Endodermal cell (in vitro differentiated cells): ENCODE measurements around the gene C2orf68. TPM values are rescaled to one million over a fixed set of nuclear protein-coding genes. Genes with fewer than 3 reads are reported as not detected.
"Not testable (repeated sequence)": the region's sequence is repeated elsewhere in the genome, so short reads cannot be mapped to it uniquely, and the experiment has no call there.

Source experiments
- DNase-seq: peaks from one replicate; pipeline ENCODE4 v3.0.0-alpha.2; 2017
- H3K27ac ChIP-seq: 2 replicates; pipeline ENCODE4 v1.5.1; 2013; ENCODE audit warnings: mild to moderate bottlenecking, low read depth, low read length, moderate library complexity
- H3K27me3 ChIP-seq: 2 replicates; pipeline ENCODE4 v1.6.1; 2013; ENCODE audit warnings: mild to moderate bottlenecking, low read length, moderate library complexity; ENCODE audit not compliant: insufficient read depth, control insufficient read depth, poor library complexity, severe bottlenecking
- H3K36me3 ChIP-seq: 2 replicates; pipeline ENCODE4 v1.7.0; 2013; ENCODE audit warnings: mild to moderate bottlenecking, low read length, moderate library complexity; ENCODE audit not compliant: control insufficient read depth, insufficient read depth
- H3K4me1 ChIP-seq: one replicate; pipeline ENCODE4 v1.7.0; 2013; ENCODE audit warnings: low read length; ENCODE audit not compliant: control insufficient read depth, insufficient read depth
- H3K4me3 ChIP-seq: 2 replicates; pipeline ENCODE4 v1.5.1; 2013; ENCODE audit warnings: mild to moderate bottlenecking, low read length, moderate library complexity
- H3K9ac ChIP-seq: 2 replicates; pipeline ENCODE4 v1.6.1; 2013; ENCODE audit warnings: mild to moderate bottlenecking, low read length, moderate library complexity; ENCODE audit not compliant: poor library complexity, severe bottlenecking; ENCODE audit errors: extremely low read depth
- H3K9me3 ChIP-seq: 2 replicates; pipeline ENCODE4 v1.6.1; 2013; ENCODE audit warnings: mild to moderate bottlenecking, low read length, moderate library complexity; ENCODE audit not compliant: control insufficient read depth
- H3K27ac Mint-ChIP-seq: 2 replicates; pipeline ENCODE4 v1.8.0; 2020; ENCODE audit warnings: mixed read lengths
- H3K27me3 Mint-ChIP-seq: 2 replicates; pipeline ENCODE4 v1.8.0; 2021; ENCODE audit warnings: mild to moderate bottlenecking, mixed read lengths; ENCODE audit not compliant: insufficient read depth
- H3K36me3 Mint-ChIP-seq: 2 replicates; pipeline ENCODE4 v1.8.0; 2020; ENCODE audit warnings: low read depth, mixed read lengths
- H3K4me1 Mint-ChIP-seq: 2 replicates; pipeline ENCODE4 v1.8.0; 2020; ENCODE audit warnings: mixed read lengths
- H3K4me3 Mint-ChIP-seq: 2 replicates; pipeline ENCODE4 v1.8.0; 2020; ENCODE audit warnings: mild to moderate bottlenecking, moderate library complexity, mixed read lengths
- H3K9me3 Mint-ChIP-seq: 2 replicates; pipeline ENCODE4 v1.8.0; 2020; ENCODE audit warnings: mild to moderate bottlenecking, mixed read lengths
- WGBS, 2 experiments: methylation state at CpG; one replicate each; pipeline versions ENCODE4 v1.1.5 to v1.1.7; 2013; ENCODE audit warnings: missing lambda C conversion rate in 2 of 2, mixed read lengths in 1 of 2; ENCODE audit not compliant: insufficient coverage in 1 of 2, insufficient read length in 1 of 2; 5-methylcytosine and 5-hydroxymethylcytosine counted together
- total RNA-seq, 2 donors: library from RNA; stranded (reverse); fragmentation: NEBNext Ultra II Directional in 1 of 2; extraction: Animal tissue kit (Norgen Biotek cat#: 25700) in 1 of 2; gene quantifications; 2 replicates in 1 of 2; 3 replicates in 1 of 2; pipeline ENCODE4 v1.2.1, GENCODE V29; 2021
- TF ChIP-seq, protein P1 (sequence below): fragments of 200-600 bp; sonication (generic); conservative IDR thresholded peaks from 2 replicates; pipeline ENCODE4 v1.5.0; 2021; ENCODE audit warnings: antibody characterized with exemption, mild to moderate bottlenecking

C2orf68 gene
- total RNA-seq, 2 donors from 2014 or later, result 63.2 to 66.5 TPM

DNA sequence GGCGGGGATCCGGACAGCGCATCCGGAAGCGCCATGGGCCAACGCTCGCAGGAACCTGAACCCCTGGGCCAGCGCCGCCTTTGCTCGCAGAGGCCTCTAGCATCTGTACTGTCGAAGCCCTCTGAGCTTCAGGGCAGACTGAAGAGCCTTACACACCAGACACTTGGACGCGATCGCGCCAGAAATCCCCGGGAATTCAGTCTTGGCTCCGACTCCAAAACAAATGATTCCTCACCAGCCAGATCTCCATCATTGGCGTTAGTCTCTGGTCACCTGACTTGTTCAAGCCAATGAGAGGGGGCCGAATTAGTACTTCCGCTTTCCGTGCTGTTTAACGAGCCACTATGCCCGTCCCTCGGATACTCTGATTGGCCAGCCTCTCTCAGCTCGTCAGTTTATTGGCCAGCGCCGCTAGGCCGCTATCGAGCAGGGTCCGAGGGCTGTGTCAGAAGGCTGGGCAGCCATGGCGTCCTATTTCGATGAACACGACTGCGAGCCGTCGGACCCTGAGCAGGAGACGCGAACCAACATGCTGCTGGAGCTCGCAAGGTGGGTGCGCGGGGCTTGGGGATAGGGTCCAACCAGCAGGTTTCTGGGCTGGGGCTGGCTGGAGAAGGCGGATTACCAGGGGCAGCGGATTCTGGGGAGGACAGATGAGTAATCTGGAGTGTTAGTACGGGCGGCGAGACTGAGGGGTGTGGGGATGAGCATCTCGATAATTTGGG is 16.4 kb downstream of the C2orf68 start, which contains the start of gene RNF181:
RNF181 (plus strand) TSS at position 445 of the 725 bp plus-strand sequence; CDS start at position 464, 19 bp downstream.
- peaks cover 26% of the 10 kb centered on the region for H3K4me1 Mint-ChIP-seq
- Histone ChIP-seq H3K27ac (peak within 1 kb of the TSS; percentile 65), H3K27me3 (no peaks in the 10 kb centered on the region), H3K9me3 (no peaks in the 10 kb centered on the region), H3K9ac (peak within 1 kb of the TSS; percentile 75), H3K4me3 (peak within 1 kb of the TSS; percentile 91), H3K4me1 (peaks cover 8% of the 10 kb centered on the region), H3K36me3 (peaks cover 30% of the 10 kb centered on the region)
- H3K27ac Mint-ChIP-seq, result peak within 1 kb of the TSS; percentile 95
- no peaks in the 10 kb centered on the region for H3K9me3 Mint-ChIP-seq
- H3K36me3 Mint-ChIP-seq, result peaks cover 26% of the 10 kb centered on the region
- TF ChIP-seq, protein P1, sequence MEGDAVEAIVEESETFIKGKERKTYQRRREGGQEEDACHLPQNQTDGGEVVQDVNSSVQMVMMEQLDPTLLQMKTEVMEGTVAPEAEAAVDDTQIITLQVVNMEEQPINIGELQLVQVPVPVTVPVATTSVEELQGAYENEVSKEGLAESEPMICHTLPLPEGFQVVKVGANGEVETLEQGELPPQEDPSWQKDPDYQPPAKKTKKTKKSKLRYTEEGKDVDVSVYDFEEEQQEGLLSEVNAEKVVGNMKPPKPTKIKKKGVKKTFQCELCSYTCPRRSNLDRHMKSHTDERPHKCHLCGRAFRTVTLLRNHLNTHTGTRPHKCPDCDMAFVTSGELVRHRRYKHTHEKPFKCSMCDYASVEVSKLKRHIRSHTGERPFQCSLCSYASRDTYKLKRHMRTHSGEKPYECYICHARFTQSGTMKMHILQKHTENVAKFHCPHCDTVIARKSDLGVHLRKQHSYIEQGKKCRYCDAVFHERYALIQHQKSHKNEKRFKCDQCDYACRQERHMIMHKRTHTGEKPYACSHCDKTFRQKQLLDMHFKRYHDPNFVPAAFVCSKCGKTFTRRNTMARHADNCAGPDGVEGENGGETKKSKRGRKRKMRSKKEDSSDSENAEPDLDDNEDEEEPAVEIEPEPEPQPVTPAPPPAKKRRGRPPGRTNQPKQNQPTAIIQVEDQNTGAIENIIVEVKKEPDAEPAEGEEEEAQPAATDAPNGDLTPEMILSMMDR, result no peak
- H3K27me3 Mint-ChIP-seq, result no peaks in the 10 kb centered on the region
- DNase-seq, result peak; percentile 99
- peak within 1 kb of the TSS; percentile 99 for H3K4me3 Mint-ChIP-seq
- 0% methylated on average over 40 to 47 of the region's 47 CpGs for WGBS, 2 experiments

DNA sequence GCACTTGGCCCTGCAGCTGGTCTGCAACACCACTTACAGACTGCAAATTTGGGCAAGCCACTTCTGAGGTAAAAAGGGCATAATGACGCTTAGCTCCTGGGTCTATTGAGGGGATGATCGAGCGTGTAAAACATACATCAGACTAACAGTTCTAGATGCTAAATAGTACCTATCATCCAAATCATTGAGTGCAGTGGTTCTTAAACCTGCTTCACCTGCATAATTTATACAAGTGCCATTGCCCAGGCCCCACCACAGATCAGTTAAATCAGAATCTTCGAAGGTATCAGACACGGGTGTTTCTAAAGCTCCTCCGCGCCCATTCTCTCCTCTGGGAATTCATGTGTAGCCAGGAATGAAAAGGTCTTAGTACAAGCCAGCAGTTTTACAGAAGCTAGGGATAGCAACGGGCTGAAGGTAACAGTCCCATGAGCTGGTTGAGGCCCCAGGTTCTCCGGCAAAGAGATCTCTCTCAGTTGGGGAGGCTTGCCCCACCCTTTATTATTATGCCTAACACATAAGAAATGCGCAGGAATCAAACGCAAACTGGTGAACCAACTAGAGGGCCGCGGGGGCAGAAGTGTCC is 17.1 kb downstream of the C2orf68 start:
- DNase-seq, result no peak
- peak overlapping the region; percentile 75 for H3K9ac ChIP-seq
- peaks cover 30% of the 10 kb centered on the region for H3K36me3 ChIP-seq
- 30 to 32% methylated on average over 9 to 13 of the region's 13 CpGs for WGBS, 2 experiments
- peak overlapping the region; percentile 99 for H3K4me3 Mint-ChIP-seq
- peaks cover 32% of the 10 kb centered on the region for H3K4me1 Mint-ChIP-seq
- TF ChIP-seq, protein P1, result no peak
- no peaks in the 10 kb centered on the region for H3K9me3 Mint-ChIP-seq
- peak overlapping the region; percentile 91 for H3K4me3 ChIP-seq
- no peaks in the 10 kb centered on the region for H3K27me3 Mint-ChIP-seq
- H3K27me3 ChIP-seq, result no peaks in the 10 kb centered on the region
- H3K27ac ChIP-seq, result peak overlapping the region; percentile 65
- H3K9me3 ChIP-seq, result no peaks in the 10 kb centered on the region
- H3K36me3 Mint-ChIP-seq, result peaks cover 26% of the 10 kb centered on the region
- peak overlapping the region; percentile 95 for H3K27ac Mint-ChIP-seq
- H3K4me1 ChIP-seq, result peaks cover 11% of the 10 kb centered on the region

DNA sequence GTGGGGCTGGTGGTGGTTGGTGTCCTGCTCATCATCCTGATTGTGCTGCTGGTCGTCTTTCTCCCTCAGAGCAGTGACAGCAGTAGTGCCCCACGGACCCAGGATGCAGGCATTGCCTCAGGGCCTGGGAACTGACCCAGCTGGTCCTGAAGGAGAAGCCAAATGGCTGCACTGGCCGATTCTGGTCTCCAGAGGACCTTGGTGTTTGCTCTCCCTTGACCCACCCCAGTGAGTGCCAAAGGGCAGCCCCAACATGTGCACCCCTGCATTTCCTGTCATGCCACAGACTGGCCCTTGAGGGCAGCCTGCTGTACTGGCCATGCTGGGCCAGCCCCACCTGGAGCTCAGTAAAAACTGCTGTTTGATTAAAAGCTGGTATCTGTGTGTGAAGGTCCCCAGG is 18.8 kb downstream of the C2orf68 start:
- H3K27ac ChIP-seq, result no peak overlapping the region
- Mint-ChIP-seq H3K4me3 (no peak overlapping the region), H3K27ac (no peak overlapping the region), H3K36me3 (peaks cover 12% of the 10 kb centered on the region), H3K27me3 (no peaks in the 10 kb centered on the region), H3K4me1 (peaks cover 31% of the 10 kb centered on the region), H3K9me3 (no peaks in the 10 kb centered on the region)
- H3K9ac ChIP-seq, result no peak overlapping the region
- H3K27me3 ChIP-seq, result no peaks in the 10 kb centered on the region
- no peak overlapping the region for H3K4me3 ChIP-seq
- peaks cover 4% of the 10 kb centered on the region for H3K4me1 ChIP-seq
- no peaks in the 10 kb centered on the region for H3K9me3 ChIP-seq
- 67 to 83% methylated on average over 2 to 3 of the region's 3 CpGs for WGBS, 2 experiments
- TF ChIP-seq, protein P1, result no peak
- peaks cover 20% of the 10 kb centered on the region for H3K36me3 ChIP-seq
- no peak for DNase-seq

DNA sequence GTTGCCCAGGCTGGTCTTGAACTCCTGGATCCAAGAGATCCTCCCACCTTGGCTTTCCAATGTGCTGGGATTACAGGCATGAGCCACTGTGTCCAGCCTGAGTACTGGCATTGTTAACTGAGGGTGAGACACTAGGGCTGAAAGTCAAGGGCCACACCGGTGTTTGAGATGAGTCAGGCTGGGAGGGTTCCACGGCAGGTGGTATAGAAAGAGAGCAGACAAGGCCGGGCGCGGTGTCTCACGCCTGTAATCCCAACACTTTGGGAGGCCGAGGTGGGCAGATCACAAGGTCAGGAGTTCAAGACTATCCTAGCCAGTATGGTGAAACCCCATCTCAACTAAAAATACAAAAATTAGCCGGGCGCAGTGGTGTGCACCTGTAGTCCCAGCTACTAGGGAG is 19.6 kb downstream of the C2orf68 start:
- not testable (repeated sequence) for H3K9me3 Mint-ChIP-seq, H3K9ac ChIP-seq, H3K9me3 ChIP-seq, H3K4me3 ChIP-seq, H3K36me3 Mint-ChIP-seq, H3K4me3 Mint-ChIP-seq, DNase-seq, H3K27me3 Mint-ChIP-seq, H3K4me1 ChIP-seq, H3K27ac ChIP-seq, H3K27me3 ChIP-seq, H3K27ac Mint-ChIP-seq
- peaks cover 33% of the 10 kb centered on the region for H3K4me1 Mint-ChIP-seq
- peaks cover 13% of the 10 kb centered on the region for H3K36me3 ChIP-seq
- 94% methylated on average over 5 to 9 of the region's 9 CpGs for WGBS, 2 experiments
